Measurements from ENCODE around the gene C19orf73. TPM values are rescaled to one million over a fixed set of nuclear protein-coding genes. Genes with fewer than 3 reads are reported as not detected.
A peak's percentile ranks its signal among the peaks of the same experiment; 100 is the strongest.

C19orf73 gene
- total RNA-seq, 5 donors from 2014 or later (not counting 1 experiment from before 2014, with no cell fraction given) = 2.1 to 3.7 (median 2.5) TPM

- peak overlapping the region; percentile 92 to 98 (median 96) for H3K4me3 Mint-ChIP-seq
- Histone ChIP-seq H3K36me3 (ENCODE audit: control insufficient read depth in 2 of 2, extremely low read depth in 1 of 2, insufficient read depth in 1 of 2, low read length in 1 of 2) (peaks cover 9 to 32% of the 10 kb centered on the region in 2 donors), H3K4me1 (ENCODE audit: control insufficient read depth in 1 of 2, extremely low read depth in 1 of 2, insufficient read depth in 2 of 2, low read length in 2 of 2) (peaks cover 9 to 44% of the 10 kb centered on the region in 2 experiments), H3K27ac (ENCODE audit: low read length) (peak overlapping the region; percentile 14), H3K27me3 (replicated peaks in 1 of 2; ENCODE audit: control insufficient read depth in 2 of 2, extremely low read depth in 1 of 2, insufficient read depth in 2 of 2, low read length in 1 of 2) (peaks cover 0 to 7% of the 10 kb centered on the region in 2 experiments), H3K9me3 (no peaks in the 10 kb centered on the region), H3K4me3 (ENCODE audit: control insufficient read depth in 1 of 2, extremely low read depth in 1 of 2, low read length in 1 of 2) (peak overlapping the region; percentile 63 to 95)
- WGBS (ENCODE audit: insufficient coverage) = 34% methylated on average over 11 of the region's 11 CpGs
- CTCF ChIA-PET = no interaction called here
- H3K27me3 Mint-ChIP-seq = peaks cover 0 to 3% of the 10 kb centered on the region in 2 donors
- peaks cover 26% of the 10 kb centered on the region for H3K36me3 Mint-ChIP-seq
- POLR2A ChIA-PET = no interaction called here
- peaks cover 39 to 52% (median 47%) of the 10 kb centered on the region in 3 donors for H3K4me1 Mint-ChIP-seq
- DNase-seq (no peak), ATAC-seq (replicated peaks in 1 of 4) (no peak)
- peak overlapping the region; percentile 86 to 92 for H3K27ac Mint-ChIP-seq
- no peaks in the 10 kb centered on the region for H3K9me3 Mint-ChIP-seq
These were observed 32.6 kb downstream of the C19orf73 start for GRCh38 chr19:49086296-49086695.

- ChIA-PET POLR2A (no interaction called here), CTCF (no interaction called here)
- H3K4me3 ChIP-seq (ENCODE audit: control insufficient read depth in 1 of 2, extremely low read depth in 1 of 2, low read length in 1 of 2) = peak overlapping the region; percentile 63 to 95
- Mint-ChIP-seq H3K27me3 (peaks cover 0 to 3% of the 10 kb centered on the region in 2 donors), H3K36me3 (peaks cover 23% of the 10 kb centered on the region), H3K4me1 (peaks cover 38 to 52% (median 46%) of the 10 kb centered on the region in 3 donors), H3K9me3 (no peaks in the 10 kb centered on the region), H3K27ac (peak overlapping the region; percentile 86 to 92), H3K4me3 (peak overlapping the region; percentile 92 to 98 (median 96))
- 0% methylated on average over 14 of the region's 14 CpGs for WGBS (ENCODE audit: insufficient coverage)
- peak overlapping the region; percentile 66 for H3K27ac ChIP-seq (ENCODE audit: low read length)
- peaks cover 9 to 44% of the 10 kb centered on the region in 2 experiments for H3K4me1 ChIP-seq (ENCODE audit: control insufficient read depth in 1 of 2, extremely low read depth in 1 of 2, insufficient read depth in 2 of 2, low read length in 2 of 2)
- peaks cover 9 to 29% of the 10 kb centered on the region in 2 donors for H3K36me3 ChIP-seq (ENCODE audit: control insufficient read depth in 2 of 2, extremely low read depth in 1 of 2, insufficient read depth in 1 of 2, low read length in 1 of 2)
- no peak for DNase-seq
- no peaks in the 10 kb centered on the region for H3K9me3 ChIP-seq
- H3K27me3 ChIP-seq (replicated peaks in 1 of 2; ENCODE audit: control insufficient read depth in 2 of 2, extremely low read depth in 1 of 2, insufficient read depth in 2 of 2, low read length in 1 of 2) = peaks cover 0 to 7% of the 10 kb centered on the region in 2 experiments
- no peak for ATAC-seq (replicated peaks in 1 of 4)
These were observed 33.1 kb downstream of the C19orf73 start for GRCh38 chr19:49085868-49086232.

GRCh38 chr19:49085020-49085867, 33.7 kb downstream of the C19orf73 start, which contains the start of gene SNRNP70:
TSS of gene SNRNP70 (plus strand) at chr19:49085451. CDS start at chr19:49086415, 964 bp downstream.
- peaks cover 9 to 39% of the 10 kb centered on the region in 2 experiments for H3K4me1 ChIP-seq (ENCODE audit: control insufficient read depth in 1 of 2, extremely low read depth in 1 of 2, insufficient read depth in 2 of 2, low read length in 2 of 2)
- peak within 1 kb of the TSS; percentile 86 to 94 for H3K27ac Mint-ChIP-seq
- DNase-seq (peak; percentile 96 to 100 (median 99)), ATAC-seq (replicated peaks in 1 of 4) (peak; percentile 93 to 96 (median 94))
- H3K27ac ChIP-seq (ENCODE audit: low read length) = peak within 1 kb of the TSS; percentile 68
- POLR2A ChIA-PET = no interaction called here
- H3K4me3 ChIP-seq (ENCODE audit: control insufficient read depth in 1 of 2, extremely low read depth in 1 of 2, low read length in 1 of 2) = peak within 1 kb of the TSS; percentile 63 to 95
- H3K36me3 ChIP-seq (ENCODE audit: control insufficient read depth in 2 of 2, extremely low read depth in 1 of 2, insufficient read depth in 1 of 2, low read length in 1 of 2) = peaks cover 5 to 23% of the 10 kb centered on the region in 2 donors
- CTCF ChIA-PET = no interaction called here
- no peaks in the 10 kb centered on the region for H3K9me3 ChIP-seq
- under 1% methylated on average over 82 of the region's 89 CpGs for WGBS (ENCODE audit: insufficient coverage)
- peaks cover 17% of the 10 kb centered on the region for H3K36me3 Mint-ChIP-seq
- H3K4me1 Mint-ChIP-seq = peaks cover 34 to 46% (median 42%) of the 10 kb centered on the region in 3 donors
- H3K27me3 ChIP-seq (replicated peaks in 1 of 2; ENCODE audit: control insufficient read depth in 2 of 2, extremely low read depth in 1 of 2, insufficient read depth in 2 of 2, low read length in 1 of 2) = peaks cover 0 to 7% of the 10 kb centered on the region in 2 experiments
- H3K27me3 Mint-ChIP-seq = peaks cover 0 to 5% of the 10 kb centered on the region in 2 donors
- H3K4me3 Mint-ChIP-seq = peak within 1 kb of the TSS; percentile 92 to 98 (median 96)
- no peaks in the 10 kb centered on the region for H3K9me3 Mint-ChIP-seq

- H3K27me3 Mint-ChIP-seq = peaks cover 0 to 7% of the 10 kb centered on the region in 2 donors
- no peaks in the 10 kb centered on the region for H3K9me3 Mint-ChIP-seq
- CTCF ChIA-PET = interaction anchor here in 1 of 2 donors (0.6 kb wide), 1 partner anchor 712 kb away, joined by 3 read pairs; no protein-coding TSS in a partner anchor
- Histone ChIP-seq H3K27ac (ENCODE audit: low read length) (peak overlapping the region; percentile 68), H3K4me1 (ENCODE audit: control insufficient read depth in 1 of 2, extremely low read depth in 1 of 2, insufficient read depth in 2 of 2, low read length in 2 of 2) (peaks cover 9 to 35% of the 10 kb centered on the region in 2 experiments), H3K4me3 (ENCODE audit: control insufficient read depth in 1 of 2, extremely low read depth in 1 of 2, low read length in 1 of 2) (peak overlapping the region in 1 of 2 donors; percentile 95), H3K36me3 (ENCODE audit: control insufficient read depth in 2 of 2, extremely low read depth in 1 of 2, insufficient read depth in 1 of 2, low read length in 1 of 2) (peaks cover 5 to 16% of the 10 kb centered on the region in 2 donors), H3K27me3 (replicated peaks in 1 of 2; ENCODE audit: control insufficient read depth in 2 of 2, extremely low read depth in 1 of 2, insufficient read depth in 2 of 2, low read length in 1 of 2) (peaks cover 0 to 7% of the 10 kb centered on the region in 2 experiments), H3K9me3 (no peaks in the 10 kb centered on the region)
- ATAC-seq (replicated peaks in 1 of 4) = no peak
- 83% methylated on average over 17 of the region's 26 CpGs for WGBS (ENCODE audit: insufficient coverage)
- no peak for DNase-seq
- peak overlapping the region; percentile 86 to 94 for H3K27ac Mint-ChIP-seq
- peaks cover 15% of the 10 kb centered on the region for H3K36me3 Mint-ChIP-seq
- H3K4me3 Mint-ChIP-seq = peak overlapping the region; percentile 92 to 98 (median 96)
- H3K4me1 Mint-ChIP-seq = peaks cover 32 to 44% (median 37%) of the 10 kb centered on the region in 3 donors
- POLR2A ChIA-PET = no interaction called here
These were observed 34.5 kb downstream of the C19orf73 start for GRCh38 chr19:49084206-49085019.

GRCh38 chr19:49081273-49081672, 37.7 kb downstream of the C19orf73 start:
- Histone ChIP-seq H3K27me3 (replicated peaks in 1 of 2; ENCODE audit: control insufficient read depth in 2 of 2, extremely low read depth in 1 of 2, insufficient read depth in 2 of 2, low read length in 1 of 2) (peaks cover 0 to 26% of the 10 kb centered on the region in 2 experiments), H3K9me3 (no peaks in the 10 kb centered on the region), H3K36me3 (ENCODE audit: control insufficient read depth in 2 of 2, extremely low read depth in 1 of 2, insufficient read depth in 1 of 2, low read length in 1 of 2) (no peaks in the 10 kb centered on the region), H3K4me3 (ENCODE audit: control insufficient read depth in 1 of 2, extremely low read depth in 1 of 2, low read length in 1 of 2) (no peak overlapping the region), H3K27ac (ENCODE audit: low read length) (no peak overlapping the region), H3K4me1 (ENCODE audit: control insufficient read depth in 1 of 2, extremely low read depth in 1 of 2, insufficient read depth in 2 of 2, low read length in 2 of 2) (peaks cover 4 to 12% of the 10 kb centered on the region in 2 experiments)
- POLR2A ChIA-PET = no interaction called here
- WGBS (ENCODE audit: insufficient coverage) = 86% methylated on average over 1 of the region's 1 CpG
- H3K27me3 Mint-ChIP-seq = peaks cover 7 to 14% of the 10 kb centered on the region in 2 donors
- peaks cover 1% of the 10 kb centered on the region for H3K36me3 Mint-ChIP-seq
- no peaks in the 10 kb centered on the region for H3K9me3 Mint-ChIP-seq
- CTCF ChIA-PET = no interaction called here
- H3K4me1 Mint-ChIP-seq = peaks cover 10 to 17% (median 16%) of the 10 kb centered on the region in 3 donors
- H3K27ac Mint-ChIP-seq = no peak overlapping the region
- no peak overlapping the region for H3K4me3 Mint-ChIP-seq
- ATAC-seq (replicated peaks in 1 of 4) (no peak), DNase-seq (no peak)

- H3K27me3 Mint-ChIP-seq = peaks cover 12 to 23% of the 10 kb centered on the region in 2 donors
- Histone ChIP-seq H3K9me3 (no peaks in the 10 kb centered on the region), H3K27me3 (replicated peaks in 1 of 2; ENCODE audit: control insufficient read depth in 2 of 2, extremely low read depth in 1 of 2, insufficient read depth in 2 of 2, low read length in 1 of 2) (peaks cover 0 to 34% of the 10 kb centered on the region in 2 experiments), H3K36me3 (ENCODE audit: control insufficient read depth in 2 of 2, extremely low read depth in 1 of 2, insufficient read depth in 1 of 2, low read length in 1 of 2) (no peaks in the 10 kb centered on the region), H3K27ac (ENCODE audit: low read length) (no peak overlapping the region), H3K4me3 (ENCODE audit: control insufficient read depth in 1 of 2, extremely low read depth in 1 of 2, low read length in 1 of 2) (no peak overlapping the region), H3K4me1 (ENCODE audit: control insufficient read depth in 1 of 2, extremely low read depth in 1 of 2, insufficient read depth in 2 of 2, low read length in 2 of 2) (peaks cover 2 to 7% of the 10 kb centered on the region in 2 experiments)
- H3K4me3 Mint-ChIP-seq = no peak overlapping the region
- H3K36me3 Mint-ChIP-seq = no peaks in the 10 kb centered on the region
- H3K27ac Mint-ChIP-seq = no peak overlapping the region
- ATAC-seq (replicated peaks in 1 of 4) = no peak
- WGBS (ENCODE audit: insufficient coverage) = 100% methylated on average over 2 of the region's 4 CpGs
- no peak for DNase-seq
- peaks cover 6 to 10% (median 10%) of the 10 kb centered on the region in 3 donors for H3K4me1 Mint-ChIP-seq
- H3K9me3 Mint-ChIP-seq = no peaks in the 10 kb centered on the region
- ChIA-PET POLR2A (no interaction called here), CTCF (no interaction called here)
These were observed 38.6 kb downstream of the C19orf73 start for GRCh38 chr19:49080392-49080791.
